ENCODE results near the gene WDR62. TPM values are rescaled to one million over a fixed set of nuclear protein-coding genes. Genes with fewer than 3 reads are reported as not detected.

WDR62 gene
- polyA plus RNA-seq, 4 donors = 0.22 to 5.0 (median 1.4) TPM

DNA sequence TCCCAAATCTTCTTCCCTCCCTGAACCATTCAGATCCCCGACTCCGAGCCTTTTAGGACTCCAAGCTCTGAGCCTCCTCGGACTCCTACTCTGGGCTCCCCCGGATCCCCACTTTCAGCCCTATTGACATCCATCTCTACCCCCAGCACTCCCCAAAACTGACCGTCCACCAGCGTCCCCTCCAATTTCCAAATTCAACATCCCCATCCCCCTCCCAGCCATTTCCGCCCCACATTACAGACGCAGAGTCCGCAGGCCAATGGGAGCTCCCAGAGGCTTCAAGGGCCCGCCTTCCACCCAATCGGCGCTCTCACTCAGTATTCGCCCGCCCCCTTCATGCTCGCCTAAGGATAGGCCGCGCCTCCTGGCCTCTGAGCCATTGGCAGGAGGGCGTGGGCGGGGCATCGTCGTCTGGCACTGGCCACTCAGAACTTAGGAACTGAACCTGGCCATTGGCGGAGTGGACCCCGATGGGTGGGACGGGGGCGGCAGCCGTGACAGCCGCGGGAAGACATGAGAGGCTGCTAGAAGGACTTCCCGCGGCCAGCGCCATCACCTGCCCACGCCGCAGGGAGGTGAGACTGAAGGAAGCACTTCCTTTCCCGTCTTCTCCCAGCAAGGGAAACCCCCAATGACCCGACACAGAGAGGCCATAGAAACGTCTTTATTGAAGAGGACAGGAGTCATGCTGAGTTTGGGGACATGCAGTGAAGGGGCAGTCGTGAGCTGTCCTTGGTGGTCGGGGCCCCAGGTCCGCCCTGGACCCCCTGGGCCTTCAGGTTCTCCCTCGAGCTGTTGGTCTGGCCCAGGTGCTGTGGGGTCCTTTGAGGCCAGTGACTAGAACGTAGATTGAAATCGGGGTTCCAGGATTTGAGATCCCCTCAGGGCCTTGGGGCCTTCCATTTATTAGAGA is 40.4 kb upstream of the WDR62 start, which contains the start of gene ALKBH6:
Gene ALKBH6 (minus strand): TSS at position 202 of the 913 bp plus-strand sequence. CDS start 816 bp downstream, outside the sequence.
- FAIRE-seq (peak; percentile 96), DNase-seq (peak; percentile 99 to 100)
- Histone ChIP-seq H3K4me3 (ENCODE audit: low read depth in 1 of 3, low read length in 3 of 3) (peak within 1 kb of the TSS; percentile 66 to 91 (median 69)), H3K4me1 (ENCODE audit: control insufficient read depth in 3 of 3, insufficient read depth in 2 of 3, low read depth in 1 of 3, low read length in 2 of 3) (peaks cover 4 to 12% (median 5%) of the 10 kb centered on the region in 3 donors), H3K27me3 (ENCODE audit: control insufficient read depth in 3 of 3, insufficient read depth in 3 of 3, low read length in 3 of 3) (no peaks in the 10 kb centered on the region), H3K9me3 (ENCODE audit: control insufficient read depth in 2 of 2, insufficient read depth in 1 of 2, low read depth in 1 of 2, low read length in 1 of 2) (no peaks in the 10 kb centered on the region), H3K27ac (ENCODE audit: low read depth in 1 of 3, low read length in 2 of 3) (peak within 1 kb of the TSS in 2 of 3 donors; percentile 42 to 78), H3K36me3 (ENCODE audit: control insufficient read depth in 3 of 3, insufficient read depth in 2 of 3, low read depth in 1 of 3, low read length in 3 of 3) (peaks cover 0 to 25% (median 2%) of the 10 kb centered on the region in 3 donors)
- 1 to 2% (median 2%) methylated on average over 36 to 42 of the region's 42 CpGs for WGBS, 3 donors

DNA sequence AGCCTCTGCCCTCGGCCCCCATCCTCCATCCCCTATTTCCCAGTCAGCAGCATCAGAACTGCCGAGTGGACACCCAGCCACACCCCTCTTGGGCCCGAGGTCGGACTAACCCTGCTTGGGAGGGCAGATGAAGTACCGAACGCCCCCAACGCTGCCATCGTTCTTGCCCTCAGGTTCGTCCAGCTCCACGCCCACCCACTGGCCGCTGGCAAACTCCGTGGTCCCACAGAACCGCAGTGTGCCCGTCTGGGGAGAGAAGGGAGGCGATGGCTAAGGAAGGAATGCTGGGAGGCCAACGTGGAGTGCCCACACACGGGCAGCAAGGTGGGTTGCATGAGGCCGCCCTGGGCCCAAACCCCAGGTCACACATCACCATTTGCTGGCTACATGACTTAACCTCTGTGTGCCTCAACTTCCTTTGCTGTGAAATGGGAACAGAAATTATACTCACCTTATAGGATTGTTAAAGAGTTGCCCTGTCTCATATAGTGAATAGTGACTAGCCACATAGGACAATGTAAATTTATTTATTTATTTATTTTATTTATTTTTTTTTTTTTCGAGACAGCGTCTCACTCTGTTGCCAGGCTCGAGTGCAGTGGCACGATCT is 35.5 kb upstream of the WDR62 start:
- Histone ChIP-seq H3K27me3 (ENCODE audit: control insufficient read depth in 3 of 3, insufficient read depth in 3 of 3, low read length in 3 of 3) (no peaks in the 10 kb centered on the region), H3K4me1 (ENCODE audit: control insufficient read depth in 3 of 3, insufficient read depth in 2 of 3, low read depth in 1 of 3, low read length in 2 of 3) (no peaks in the 10 kb centered on the region), H3K9me3 (ENCODE audit: control insufficient read depth in 2 of 2, insufficient read depth in 1 of 2, low read depth in 1 of 2, low read length in 1 of 2) (no peaks in the 10 kb centered on the region), H3K27ac (ENCODE audit: low read depth in 1 of 3, low read length in 2 of 3) (no peak overlapping the region), H3K36me3 (ENCODE audit: control insufficient read depth in 3 of 3, insufficient read depth in 2 of 3, low read depth in 1 of 3, low read length in 3 of 3) (peaks cover 2 to 56% (median 2%) of the 10 kb centered on the region in 3 donors), H3K4me3 (ENCODE audit: low read depth in 1 of 3, low read length in 3 of 3) (no peak overlapping the region)
- WGBS, 3 donors = 89 to 92% (median 91%) methylated on average over 22 of the region's 22 CpGs
- no peak for FAIRE-seq
- DNase-seq = no peak

DNA sequence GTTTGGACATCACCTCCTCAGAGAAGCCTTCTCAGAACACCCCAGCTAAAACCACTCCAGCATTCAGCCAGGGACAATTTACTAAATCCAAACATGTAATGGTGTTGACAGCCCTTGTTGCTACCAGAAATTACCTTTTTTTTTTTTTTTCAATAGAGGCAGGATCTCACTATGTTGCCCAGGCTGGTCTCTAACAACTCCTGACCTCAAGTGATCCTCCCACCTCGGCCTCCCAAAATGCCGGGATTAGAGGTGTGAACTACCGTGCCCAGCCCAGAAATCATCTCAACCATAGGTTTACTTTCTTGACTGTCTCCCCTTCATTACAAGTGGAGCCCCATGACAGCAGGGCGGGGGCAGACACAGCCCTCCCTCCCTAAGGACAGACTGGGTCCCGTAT is 31.3 kb upstream of the WDR62 start:
- Histone ChIP-seq H3K4me3 (ENCODE audit: low read depth in 1 of 3, low read length in 3 of 3) (no peak overlapping the region), H3K27ac (ENCODE audit: low read depth in 1 of 3, low read length in 2 of 3) (no peak overlapping the region), H3K27me3 (ENCODE audit: control insufficient read depth in 3 of 3, insufficient read depth in 3 of 3, low read length in 3 of 3) (no peaks in the 10 kb centered on the region), H3K4me1 (ENCODE audit: control insufficient read depth in 3 of 3, insufficient read depth in 2 of 3, low read depth in 1 of 3, low read length in 2 of 3) (no peaks in the 10 kb centered on the region), H3K36me3 (ENCODE audit: control insufficient read depth in 3 of 3, insufficient read depth in 2 of 3, low read depth in 1 of 3, low read length in 3 of 3) (peaks cover 0 to 59% (median 2%) of the 10 kb centered on the region in 3 donors), H3K9me3 (ENCODE audit: control insufficient read depth in 2 of 2, insufficient read depth in 1 of 2, low read depth in 1 of 2, low read length in 1 of 2) (no peaks in the 10 kb centered on the region)
- DNase-seq = no peak
- FAIRE-seq = no peak
- WGBS, 3 donors = 92 to 96% (median 94%) methylated on average over 5 of the region's 5 CpGs

DNA sequence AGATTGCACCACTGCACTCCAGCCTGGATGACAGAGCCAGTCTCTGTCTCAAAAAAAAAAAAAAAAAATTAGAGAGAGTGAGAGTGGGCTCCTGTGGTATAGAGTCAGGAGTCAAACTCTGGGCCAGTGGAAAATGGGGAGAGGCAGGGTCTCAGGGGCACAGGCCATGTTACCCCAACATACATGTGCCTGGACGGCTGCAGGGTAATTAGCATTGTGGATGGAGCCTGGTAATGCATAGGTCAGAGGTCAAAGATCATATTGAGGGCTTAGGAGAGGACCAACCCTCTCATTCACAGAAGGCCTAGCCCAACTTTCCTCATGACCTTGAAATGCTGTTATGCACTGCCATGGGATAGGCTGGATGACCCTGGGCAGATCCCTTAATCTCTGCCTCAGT is 29.2 kb upstream of the WDR62 start:
- no peaks in the 10 kb centered on the region for H3K9me3 ChIP-seq (ENCODE audit: control insufficient read depth in 2 of 2, insufficient read depth in 1 of 2, low read depth in 1 of 2, low read length in 1 of 2)
- 6 to 46% (median 46%) methylated on average over 1 of the region's 1 CpG for WGBS, 3 donors
- H3K4me3 ChIP-seq (ENCODE audit: low read depth in 1 of 3, low read length in 3 of 3) = no peak overlapping the region
- no peaks in the 10 kb centered on the region for H3K4me1 ChIP-seq (ENCODE audit: control insufficient read depth in 3 of 3, insufficient read depth in 2 of 3, low read depth in 1 of 3, low read length in 2 of 3)
- no peaks in the 10 kb centered on the region for H3K27me3 ChIP-seq (ENCODE audit: control insufficient read depth in 3 of 3, insufficient read depth in 3 of 3, low read length in 3 of 3)
- H3K27ac ChIP-seq (ENCODE audit: low read depth in 1 of 3, low read length in 2 of 3) = no peak overlapping the region
- FAIRE-seq (no peak), DNase-seq (no peak)
- H3K36me3 ChIP-seq (ENCODE audit: control insufficient read depth in 3 of 3, insufficient read depth in 2 of 3, low read depth in 1 of 3, low read length in 3 of 3) = peaks cover 0 to 47% (median 2%) of the 10 kb centered on the region in 3 donors

GRCh38 chr19:36026091-36026876 is 28.4 kb upstream of the WDR62 start:
- H3K4me3 ChIP-seq (ENCODE audit: low read depth in 1 of 3, low read length in 3 of 3) = no peak overlapping the region
- no peak overlapping the region for H3K27ac ChIP-seq (ENCODE audit: low read depth in 1 of 3, low read length in 2 of 3)
- H3K36me3 ChIP-seq (ENCODE audit: control insufficient read depth in 3 of 3, insufficient read depth in 2 of 3, low read depth in 1 of 3, low read length in 3 of 3) = peaks cover 0 to 41% (median 0%) of the 10 kb centered on the region in 3 donors
- FAIRE-seq (no peak), DNase-seq (no peak)
- 94 to 97% (median 95%) methylated on average over 45 to 49 of the region's 49 CpGs for WGBS, 3 donors
- no peaks in the 10 kb centered on the region for H3K9me3 ChIP-seq (ENCODE audit: control insufficient read depth in 2 of 2, insufficient read depth in 1 of 2, low read depth in 1 of 2, low read length in 1 of 2)
- H3K27me3 ChIP-seq (ENCODE audit: control insufficient read depth in 3 of 3, insufficient read depth in 3 of 3, low read length in 3 of 3) = no peaks in the 10 kb centered on the region
- H3K4me1 ChIP-seq (ENCODE audit: control insufficient read depth in 3 of 3, insufficient read depth in 2 of 3, low read depth in 1 of 3, low read length in 2 of 3) = no peaks in the 10 kb centered on the region

GRCh38 chr19:36027696-36028095 is 27.0 kb upstream of the WDR62 start:
- H3K27ac ChIP-seq (ENCODE audit: low read depth in 1 of 3, low read length in 2 of 3) = no peak overlapping the region
- FAIRE-seq (no peak), DNase-seq (no peak)
- peaks cover 0 to 2% (median 2%) of the 10 kb centered on the region in 3 donors for H3K4me1 ChIP-seq (ENCODE audit: control insufficient read depth in 3 of 3, insufficient read depth in 2 of 3, low read depth in 1 of 3, low read length in 2 of 3)
- H3K9me3 ChIP-seq (ENCODE audit: control insufficient read depth in 2 of 2, insufficient read depth in 1 of 2, low read depth in 1 of 2, low read length in 1 of 2) = no peaks in the 10 kb centered on the region
- no peaks in the 10 kb centered on the region for H3K27me3 ChIP-seq (ENCODE audit: control insufficient read depth in 3 of 3, insufficient read depth in 3 of 3, low read length in 3 of 3)
- H3K4me3 ChIP-seq (ENCODE audit: low read depth in 1 of 3, low read length in 3 of 3) = no peak overlapping the region
- peaks cover 0 to 32% (median 0%) of the 10 kb centered on the region in 3 donors for H3K36me3 ChIP-seq (ENCODE audit: control insufficient read depth in 3 of 3, insufficient read depth in 2 of 3, low read depth in 1 of 3, low read length in 3 of 3)
- whole genome bisulfite sequencing, 3 donors = 95 to 99% (median 98%) methylated on average over 6 of the region's 6 CpGs

GRCh38 chr19:36028313-36029041 is 26.2 kb upstream of the WDR62 start:
- no peak for DNase-seq
- WGBS, 3 donors = 82 to 93% (median 87%) methylated on average over 10 of the region's 10 CpGs
- H3K27ac ChIP-seq (ENCODE audit: low read depth in 1 of 3, low read length in 2 of 3) = no peak overlapping the region
- no peak overlapping the region for H3K4me3 ChIP-seq (ENCODE audit: low read depth in 1 of 3, low read length in 3 of 3)
- H3K4me1 ChIP-seq (ENCODE audit: control insufficient read depth in 3 of 3, insufficient read depth in 2 of 3, low read depth in 1 of 3, low read length in 2 of 3) = peaks cover 0 to 5% (median 2%) of the 10 kb centered on the region in 3 donors
- FAIRE-seq = no peak
- no peaks in the 10 kb centered on the region for H3K27me3 ChIP-seq (ENCODE audit: control insufficient read depth in 3 of 3, insufficient read depth in 3 of 3, low read length in 3 of 3)
- no peaks in the 10 kb centered on the region for H3K9me3 ChIP-seq (ENCODE audit: control insufficient read depth in 2 of 2, insufficient read depth in 1 of 2, low read depth in 1 of 2, low read length in 1 of 2)
- peaks cover 0 to 28% (median 0%) of the 10 kb centered on the region in 3 donors for H3K36me3 ChIP-seq (ENCODE audit: control insufficient read depth in 3 of 3, insufficient read depth in 2 of 3, low read depth in 1 of 3, low read length in 3 of 3)
